ENCODE measurements around the gene STING1. TPM values are rescaled to one million over a fixed set of nuclear protein-coding genes. Genes with fewer than 3 reads are reported as not detected.

Gene STING1
- total RNA-seq = 36.3 and 72.7 TPM in 2 replicates

GRCh38 chr5:139482050-139482889, at the start of gene STING1:
Gene STING1, minus strand, starts transcription at chr5:139482758. Its CDS starts 1,054 bp downstream, at chr5:139481704.

GRCh38 chr5:139470821-139471300, 11.7 kb downstream of the STING1 start, which contains the start of gene SMIM33:
Gene SMIM33, plus strand, starts transcription at chr5:139471004. Its CDS starts 118 bp downstream, at chr5:139471122.

DNA sequence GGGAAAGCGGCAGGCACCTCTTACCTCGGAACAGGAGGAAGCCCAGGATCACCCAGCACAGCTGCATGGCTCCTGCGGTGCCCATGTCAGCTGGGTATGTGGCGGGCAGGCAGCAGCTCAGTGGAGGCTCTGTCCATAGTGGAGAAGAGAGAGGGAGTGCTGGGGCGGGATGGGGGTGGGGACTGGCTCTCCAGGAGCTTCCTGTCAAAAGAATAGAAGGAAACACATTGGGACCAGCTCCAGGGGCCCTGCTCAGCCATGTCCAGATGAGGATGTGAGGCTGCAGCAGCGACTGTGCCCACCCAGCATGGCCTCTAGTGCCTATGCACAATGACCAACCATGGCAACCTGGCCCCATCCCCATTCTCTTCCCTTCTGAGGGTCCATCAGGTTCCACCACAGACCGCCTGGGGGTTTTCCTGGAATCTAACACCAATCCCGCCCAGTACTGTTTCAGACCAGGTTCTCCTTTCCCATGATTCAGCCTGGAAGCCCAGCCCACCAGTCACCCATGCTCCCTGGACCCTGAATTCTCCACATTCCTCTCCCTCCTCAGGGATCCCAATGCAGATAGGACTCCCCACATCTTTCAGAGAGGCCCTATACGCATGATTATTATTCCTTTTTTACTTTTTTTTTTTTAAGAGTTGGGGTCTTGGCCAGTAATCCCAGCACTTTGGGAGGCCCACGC, 19.8 kb downstream of the STING1 start, which contains the start of gene ECSCR:
ECSCR (minus strand) TSS at position 158 of the 691 bp plus-strand sequence; CDS start at position 85, 73 bp downstream.

GRCh38 chr5:139439013-139439903, 43.3 kb downstream of the STING1 start, which contains the start of gene DNAJC18:
Gene DNAJC18, minus strand, starts transcription at chr5:139439525. Its CDS starts 80 bp downstream, at chr5:139439445.

Small RNA genes within 50 kb of the gene (small RNA-seq; reads per million reads assigned to genes)
- not detected for gene RNU5B-4P (ENCODE audit: low replicate concordance)

Other genes starting within 250 kb of the STING1 start
- gene MATR3, start 189.0 kb downstream of the STING1 start, total RNA-seq = 175 and 208 TPM in 2 replicates
- gene PAIP2, start 140.9 kb downstream of the STING1 start, total RNA-seq = 45.4 and 53.4 TPM in 2 replicates
- not detected in 2 replicates for gene SLC23A1, start 99.5 kb downstream of the STING1 start, total RNA-seq
- 0.29 TPM in 1 of 2 replicates, not detected in the other for gene MZB1, start 92.8 kb downstream of the STING1 start, total RNA-seq
- 2.6 and 4.0 TPM in 2 replicates for gene PROB1, start 87.7 kb downstream of the STING1 start, total RNA-seq
- 4.9 and 7.0 TPM in 2 replicates for gene SPATA24, start 78.7 kb downstream of the STING1 start, total RNA-seq
- 8.1 and 8.6 TPM in 2 replicates for gene DNAJC18, start 43.2 kb downstream of the STING1 start, total RNA-seq
- gene ECSCR, start 20.0 kb downstream of the STING1 start, total RNA-seq = 0.43 TPM in 1 of 2 replicates, not detected in the other
- under 0.01 TPM in 1 of 2 replicates, not detected in the other for gene SMIM33, start 11.8 kb downstream of the STING1 start, total RNA-seq
- gene UBE2D2, start 78.6 kb upstream of the STING1 start, total RNA-seq = 51.9 and 90.2 TPM in 2 replicates
- gene CXXC5, start 165.6 kb upstream of the STING1 start, total RNA-seq = 61.1 and 77.9 TPM in 2 replicates

All from placental pericyte (primary cell).